Measurements from ENCODE around the gene TNFAIP8. TPM values are rescaled to one million over a fixed set of nuclear protein-coding genes. Genes with fewer than 3 reads are reported as not detected.

The TNFAIP8 gene
- total RNA-seq (2014; rRNA removed; shearing (Covaris generic)): 29.2 and 30.1 TPM in 2 replicates
- 10.6 and 12.8 TPM in 2 replicates for polyA plus RNA-seq (2016; fragmentation: Nextera tagmentation; extraction: Ambion mirVana)
- long read RNA-seq, full-length matches to known transcripts: 5 of 5 reads
- long read RNA-seq, partial matches to known transcripts: 0 of 5 reads
- long read RNA-seq, other reads (novel, unspliced or antisense): 0 of 5 reads

GRCh38 chr5:119355685-119356611 lies at the start of gene TNFAIP8:
TNFAIP8 (plus strand) TSS chr5:119356019; CDS start chr5:119356091, 72 bp downstream.
- H3K4me3 Mint-ChIP-seq: peak within 1 kb of the TSS; percentile 91
- H3K27ac ChIP-seq (ENCODE audit: low read depth): no peak within 1 kb of the TSS
- H3F3A ChIP-seq (replicated peaks; ENCODE audit: low read depth): no peaks in the 10 kb centered on the region
- H3K36me3 Mint-ChIP-seq (ENCODE audit: low read depth): no peaks in the 10 kb centered on the region
- H3K4me3 ChIP-seq: peak within 1 kb of the TSS; percentile 67
- H3K27me3 Mint-ChIP-seq (ENCODE audit: insufficient read depth, low read depth, poor library complexity): peaks cover 6% of the 10 kb centered on the region
- H3K27ac Mint-ChIP-seq: no peak within 1 kb of the TSS; the same call in 1 of the 2 replicates
- peak; percentile 91 for ATAC-seq
- no peaks in the 10 kb centered on the region; the same call in 1 of the 2 replicates for H3K9me2 ChIP-seq (ENCODE audit: insufficient read depth)
- H3K9me3 Mint-ChIP-seq: no peaks in the 10 kb centered on the region
- peak within 1 kb of the TSS; percentile 86 for H3K4me2 ChIP-seq
- DNase-seq (ENCODE audit: low spot score): peak; percentile 78
- H3K27me3 ChIP-seq (ENCODE audit: insufficient read depth): peaks cover 29% of the 10 kb centered on the region; the same call in 1 of the 2 replicates
- peaks cover 71% of the 10 kb centered on the region for H3K4me1 ChIP-seq (ENCODE audit: insufficient read depth)
- no peaks in the 10 kb centered on the region for H4K20me1 ChIP-seq (replicated peaks; ENCODE audit: insufficient read depth)
- peaks cover 67% of the 10 kb centered on the region for H3K4me1 Mint-ChIP-seq
- H2AFZ ChIP-seq: peak within 1 kb of the TSS; percentile 92
- H3K36me3 ChIP-seq (ENCODE audit: insufficient read depth): no peaks in the 10 kb centered on the region
- peaks cover 15% of the 10 kb centered on the region for H3K79me2 ChIP-seq (replicated peaks; ENCODE audit: insufficient read depth)
- TF ChIP-seq, protein P1, sequence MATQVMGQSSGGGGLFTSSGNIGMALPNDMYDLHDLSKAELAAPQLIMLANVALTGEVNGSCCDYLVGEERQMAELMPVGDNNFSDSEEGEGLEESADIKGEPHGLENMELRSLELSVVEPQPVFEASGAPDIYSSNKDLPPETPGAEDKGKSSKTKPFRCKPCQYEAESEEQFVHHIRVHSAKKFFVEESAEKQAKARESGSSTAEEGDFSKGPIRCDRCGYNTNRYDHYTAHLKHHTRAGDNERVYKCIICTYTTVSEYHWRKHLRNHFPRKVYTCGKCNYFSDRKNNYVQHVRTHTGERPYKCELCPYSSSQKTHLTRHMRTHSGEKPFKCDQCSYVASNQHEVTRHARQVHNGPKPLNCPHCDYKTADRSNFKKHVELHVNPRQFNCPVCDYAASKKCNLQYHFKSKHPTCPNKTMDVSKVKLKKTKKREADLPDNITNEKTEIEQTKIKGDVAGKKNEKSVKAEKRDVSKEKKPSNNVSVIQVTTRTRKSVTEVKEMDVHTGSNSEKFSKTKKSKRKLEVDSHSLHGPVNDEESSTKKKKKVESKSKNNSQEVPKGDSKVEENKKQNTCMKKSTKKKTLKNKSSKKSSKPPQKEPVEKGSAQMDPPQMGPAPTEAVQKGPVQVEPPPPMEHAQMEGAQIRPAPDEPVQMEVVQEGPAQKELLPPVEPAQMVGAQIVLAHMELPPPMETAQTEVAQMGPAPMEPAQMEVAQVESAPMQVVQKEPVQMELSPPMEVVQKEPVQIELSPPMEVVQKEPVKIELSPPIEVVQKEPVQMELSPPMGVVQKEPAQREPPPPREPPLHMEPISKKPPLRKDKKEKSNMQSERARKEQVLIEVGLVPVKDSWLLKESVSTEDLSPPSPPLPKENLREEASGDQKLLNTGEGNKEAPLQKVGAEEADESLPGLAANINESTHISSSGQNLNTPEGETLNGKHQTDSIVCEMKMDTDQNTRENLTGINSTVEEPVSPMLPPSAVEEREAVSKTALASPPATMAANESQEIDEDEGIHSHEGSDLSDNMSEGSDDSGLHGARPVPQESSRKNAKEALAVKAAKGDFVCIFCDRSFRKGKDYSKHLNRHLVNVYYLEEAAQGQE (IDR thresholded peaks at IDR 0.05; ENCODE audit: unreplicated experiment): no peak
- no peak for TF ChIP-seq EZH2 (IDR thresholded peaks at IDR 0.05; ENCODE audit: low read depth, unreplicated experiment)
- no peak for TF ChIP-seq STAT1 (IDR thresholded peaks at IDR 0.05; ENCODE audit: unreplicated experiment)
- no peak for TF ChIP-seq CTCF (conservative IDR thresholded peaks at IDR 0.05; ENCODE audit: low read depth in 2 of 2)
- TF ChIP-seq JUNB (IDR thresholded peaks at IDR 0.05; ENCODE audit: unreplicated experiment): no peak
- TF ChIP-seq NANOG (IDR thresholded peaks at IDR 0.05; ENCODE audit: borderline replicate concordance): no peak
- no peak for TF ChIP-seq ZNF114 (CRISPR knock-in tag; IDR thresholded peaks at IDR 0.05)
- no peak for TF ChIP-seq CREB1 (CRISPR knock-in tag; IDR thresholded peaks at IDR 0.05; ENCODE audit: low read depth)
- TF ChIP-seq, protein P2, sequence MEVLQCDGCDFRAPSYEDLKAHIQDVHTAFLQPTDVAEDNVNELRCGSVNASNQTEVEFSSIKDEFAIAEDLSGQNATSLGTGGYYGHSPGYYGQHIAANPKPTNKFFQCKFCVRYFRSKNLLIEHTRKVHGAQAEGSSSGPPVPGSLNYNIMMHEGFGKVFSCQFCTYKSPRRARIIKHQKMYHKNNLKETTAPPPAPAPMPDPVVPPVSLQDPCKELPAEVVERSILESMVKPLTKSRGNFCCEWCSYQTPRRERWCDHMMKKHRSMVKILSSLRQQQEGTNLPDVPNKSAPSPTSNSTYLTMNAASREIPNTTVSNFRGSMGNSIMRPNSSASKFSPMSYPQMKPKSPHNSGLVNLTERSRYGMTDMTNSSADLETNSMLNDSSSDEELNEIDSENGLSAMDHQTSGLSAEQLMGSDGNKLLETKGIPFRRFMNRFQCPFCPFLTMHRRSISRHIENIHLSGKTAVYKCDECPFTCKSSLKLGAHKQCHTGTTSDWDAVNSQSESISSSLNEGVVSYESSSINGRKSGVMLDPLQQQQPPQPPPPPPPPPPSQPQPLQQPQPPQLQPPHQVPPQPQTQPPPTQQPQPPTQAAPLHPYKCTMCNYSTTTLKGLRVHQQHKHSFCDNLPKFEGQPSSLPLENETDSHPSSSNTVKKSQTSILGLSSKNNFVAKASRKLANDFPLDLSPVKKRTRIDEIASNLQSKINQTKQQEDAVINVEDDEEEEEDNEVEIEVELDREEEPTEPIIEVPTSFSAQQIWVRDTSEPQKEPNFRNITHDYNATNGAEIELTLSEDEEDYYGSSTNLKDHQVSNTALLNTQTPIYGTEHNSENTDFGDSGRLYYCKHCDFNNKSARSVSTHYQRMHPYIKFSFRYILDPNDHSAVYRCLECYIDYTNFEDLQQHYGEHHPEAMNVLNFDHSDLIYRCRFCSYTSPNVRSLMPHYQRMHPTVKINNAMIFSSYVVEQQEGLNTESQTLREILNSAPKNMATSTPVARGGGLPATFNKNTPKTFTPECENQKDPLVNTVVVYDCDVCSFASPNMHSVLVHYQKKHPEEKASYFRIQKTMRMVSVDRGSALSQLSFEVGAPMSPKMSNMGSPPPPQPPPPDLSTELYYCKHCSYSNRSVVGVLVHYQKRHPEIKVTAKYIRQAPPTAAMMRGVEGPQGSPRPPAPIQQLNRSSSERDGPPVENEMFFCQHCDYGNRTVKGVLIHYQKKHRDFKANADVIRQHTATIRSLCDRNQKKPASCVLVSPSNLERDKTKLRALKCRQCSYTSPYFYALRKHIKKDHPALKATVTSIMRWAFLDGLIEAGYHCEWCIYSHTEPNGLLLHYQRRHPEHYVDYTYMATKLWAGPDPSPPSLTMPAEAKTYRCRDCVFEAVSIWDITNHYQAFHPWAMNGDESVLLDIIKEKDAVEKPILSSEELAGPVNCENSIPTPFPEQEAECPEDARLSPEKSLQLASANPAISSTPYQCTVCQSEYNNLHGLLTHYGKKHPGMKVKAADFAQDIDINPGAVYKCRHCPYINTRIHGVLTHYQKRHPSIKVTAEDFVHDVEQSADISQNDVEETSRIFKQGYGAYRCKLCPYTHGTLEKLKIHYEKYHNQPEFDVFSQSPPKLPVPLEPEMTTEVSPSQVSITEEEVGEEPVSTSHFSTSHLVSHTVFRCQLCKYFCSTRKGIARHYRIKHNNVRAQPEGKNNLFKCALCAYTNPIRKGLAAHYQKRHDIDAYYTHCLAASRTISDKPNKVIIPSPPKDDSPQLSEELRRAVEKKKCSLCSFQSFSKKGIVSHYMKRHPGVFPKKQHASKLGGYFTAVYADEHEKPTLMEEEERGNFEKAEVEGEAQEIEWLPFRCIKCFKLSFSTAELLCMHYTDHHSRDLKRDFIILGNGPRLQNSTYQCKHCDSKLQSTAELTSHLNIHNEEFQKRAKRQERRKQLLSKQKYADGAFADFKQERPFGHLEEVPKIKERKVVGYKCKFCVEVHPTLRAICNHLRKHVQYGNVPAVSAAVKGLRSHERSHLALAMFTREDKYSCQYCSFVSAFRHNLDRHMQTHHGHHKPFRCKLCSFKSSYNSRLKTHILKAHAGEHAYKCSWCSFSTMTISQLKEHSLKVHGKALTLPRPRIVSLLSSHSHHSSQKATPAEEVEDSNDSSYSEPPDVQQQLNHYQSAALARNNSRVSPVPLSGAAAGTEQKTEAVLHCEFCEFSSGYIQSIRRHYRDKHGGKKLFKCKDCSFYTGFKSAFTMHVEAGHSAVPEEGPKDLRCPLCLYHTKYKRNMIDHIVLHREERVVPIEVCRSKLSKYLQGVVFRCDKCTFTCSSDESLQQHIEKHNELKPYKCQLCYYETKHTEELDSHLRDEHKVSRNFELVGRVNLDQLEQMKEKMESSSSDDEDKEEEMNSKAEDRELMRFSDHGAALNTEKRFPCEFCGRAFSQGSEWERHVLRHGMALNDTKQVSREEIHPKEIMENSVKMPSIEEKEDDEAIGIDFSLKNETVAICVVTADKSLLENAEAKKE (CRISPR knock-in tag; IDR thresholded peaks at IDR 0.05): no peak
- no peak for TF ChIP-seq ZNF331 (CRISPR knock-in tag; IDR thresholded peaks at IDR 0.05; ENCODE audit: low read depth)
- no peak for TF ChIP-seq EZH2phosphoT487 (IDR thresholded peaks at IDR 0.05; ENCODE audit: unreplicated experiment)
- no peak for TF ChIP-seq ETS1 (IDR thresholded peaks at IDR 0.05)

Data from GM23338 (cell line).